ENCODE data around the gene ELSPBP1. TPM values are rescaled to one million over a fixed set of nuclear protein-coding genes. Genes with fewer than 3 reads are reported as not detected.

Gene ELSPBP1
- total RNA-seq, 2 donors from 2014 or later = not detected

GRCh38 chr19:48029431-48029830, 35.0 kb downstream of the ELSPBP1 start:
- intact Hi-C loops (cut with DNase I) = no loop called here
- H3K4me1 ChIP-seq = no peaks in the 10 kb centered on the region
- DNase-seq = no peak
- no peak overlapping the region for H3K9ac ChIP-seq (ENCODE audit: low read depth in 2 of 2, low read length in 2 of 2)
- TF ChIP-seq CTCF (IDR thresholded peaks at IDR 0.05) = no peak
- H3K36me3 ChIP-seq = no peaks in the 10 kb centered on the region
- no peaks in the 10 kb centered on the region for H3K27me3 ChIP-seq
- no peaks in the 10 kb centered on the region for H3K9me3 ChIP-seq
- H3K4me3 ChIP-seq = no peak overlapping the region
- H3K27ac ChIP-seq = no peak overlapping the region

GRCh38 chr19:48030073-48030472, 35.6 kb downstream of the ELSPBP1 start:
- no peaks in the 10 kb centered on the region for H3K27me3 ChIP-seq
- intact Hi-C loops (cut with DNase I) = no loop called here
- no peak overlapping the region for H3K27ac ChIP-seq
- no peaks in the 10 kb centered on the region for H3K4me1 ChIP-seq
- no peak for TF ChIP-seq CTCF (IDR thresholded peaks at IDR 0.05)
- no peak overlapping the region for H3K9ac ChIP-seq (ENCODE audit: low read depth in 2 of 2, low read length in 2 of 2)
- DNase-seq = no peak
- no peaks in the 10 kb centered on the region for H3K36me3 ChIP-seq
- H3K9me3 ChIP-seq = no peaks in the 10 kb centered on the region
- H3K4me3 ChIP-seq = no peak overlapping the region

GRCh38 chr19:48033604-48034003, 39.2 kb downstream of the ELSPBP1 start:
- Histone ChIP-seq H3K9ac (ENCODE audit: low read depth in 2 of 2, low read length in 2 of 2) (no peak overlapping the region), H3K36me3 (no peaks in the 10 kb centered on the region), H3K4me3 (no peak overlapping the region), H3K4me1 (no peaks in the 10 kb centered on the region), H3K27me3 (no peaks in the 10 kb centered on the region), H3K9me3 (no peaks in the 10 kb centered on the region), H3K27ac (no peak overlapping the region)
- intact Hi-C loops (cut with DNase I) = no loop called here
- no peak for DNase-seq
- TF ChIP-seq CTCF (IDR thresholded peaks at IDR 0.05) = no peak

- DNase-seq = no peak
- intact Hi-C loops (cut with DNase I) = no loop called here
- TF ChIP-seq CTCF (IDR thresholded peaks at IDR 0.05) = no peak
Observed at GRCh38 chr19:48036765-48037164, 42.3 kb downstream of the ELSPBP1 start.

GRCh38 chr19:48041877-48042580, 47.6 kb downstream of the ELSPBP1 start:
- no peak overlapping the region for H3K27ac ChIP-seq
- no peak for DNase-seq
- no peak overlapping the region for H3K4me3 ChIP-seq
- no peaks in the 10 kb centered on the region for H3K27me3 ChIP-seq
- no peaks in the 10 kb centered on the region for H3K36me3 ChIP-seq
- H3K4me1 ChIP-seq = no peaks in the 10 kb centered on the region
- H3K9ac ChIP-seq (ENCODE audit: low read depth in 2 of 2, low read length in 2 of 2) = no peak overlapping the region
- TF ChIP-seq CTCF (IDR thresholded peaks at IDR 0.05) = no peak
- no peaks in the 10 kb centered on the region for H3K9me3 ChIP-seq
- intact Hi-C loops (cut with DNase I) = no loop called here

More at GRCh38 chr19:48036765-48037164, 42.3 kb downstream of the ELSPBP1 start:
- H3K9ac ChIP-seq (ENCODE audit: low read depth in 2 of 2, low read length in 2 of 2) = no peak overlapping the region
- H3K36me3 ChIP-seq = no peaks in the 10 kb centered on the region
- H3K9me3 ChIP-seq = no peaks in the 10 kb centered on the region
- no peaks in the 10 kb centered on the region for H3K4me1 ChIP-seq
- H3K27me3 ChIP-seq = no peaks in the 10 kb centered on the region
- H3K4me3 ChIP-seq = no peak overlapping the region
- no peak overlapping the region for H3K27ac ChIP-seq

All from colonic mucosa (tissue), 4 donors.